Caco-2 (cell line): ENCODE data around the gene IQUB. TPM values are rescaled to one million over a fixed set of nuclear protein-coding genes. Genes with fewer than 3 reads are reported as not detected.
A peak's percentile ranks its signal among the peaks of the same experiment; 100 is the strongest.
"Not testable (repeated sequence)": the region's sequence is repeated elsewhere in the genome, so short reads cannot be mapped to it uniquely, and the experiment has no call there.

Experiments
- BruUV-seq: library from RNA; stranded (reverse); fragments of 400-500 nt; replicated peaks from 2 replicates; lab custom pipeline; 2021; lab: Mats Ljungman, UMichigan
- CTCF ChIA-PET: fragments of 300-600 bp; sonication (Branson Sonifier 250); formaldehyde crosslinking; loops from one replicate; lab custom pipeline; 2022; ENCODE audit warnings: antibody characterized with exemption; lab: Charles Lee
- POLR2A ChIA-PET: fragments of 300-600 bp; sonication (Branson Sonifier 250); formaldehyde crosslinking; loops from one replicate; lab custom pipeline; 2022; ENCODE audit warnings: antibody characterized with exemption; lab: Charles Lee
- DNase-seq, 2 experiments: peaks; one replicate each; pipeline versions ENCODE4 v3.0.0 to v3.0.0-alpha.2; 2020 to 2022
- H3K27me3 ChIP-seq: replicated peaks from 2 replicates; pipeline ENCODE4 v1.6.0; 2011; ENCODE audit warnings: low read length; ENCODE audit not compliant: control insufficient read depth, insufficient read depth
- H3K36me3 ChIP-seq: 2 replicates; pipeline ENCODE4 v1.5.1; 2011; ENCODE audit warnings: low read length; ENCODE audit not compliant: control insufficient read depth, insufficient read depth
- H3K4me1 ChIP-seq: fragments of 250-450 bp; sonication (Bioruptor Pico); 2 replicates; pipeline ENCODE4 v1.5.1; 2020; ENCODE audit warnings: mild to moderate bottlenecking
- H3K4me3 ChIP-seq: 2 replicates; pipeline ENCODE4 v1.5.1; 2011; ENCODE audit warnings: low read depth, mild to moderate bottlenecking, control low read depth, low read length
- H3K9me3 ChIP-seq: fragments of 250-450 bp; sonication (Bioruptor Pico); 2 replicates; pipeline ENCODE4 v1.5.1; 2020; ENCODE audit warnings: mild to moderate bottlenecking, moderate library complexity
- H3K27ac Mint-ChIP-seq: one replicate; pipeline ENCODE4 v1.8.0; 2022; ENCODE audit warnings: mixed read lengths; ENCODE audit not compliant: unreplicated experiment
- H3K27me3 Mint-ChIP-seq: one replicate; pipeline ENCODE4 v1.8.0; 2022; ENCODE audit warnings: mixed read lengths; ENCODE audit not compliant: insufficient read depth, unreplicated experiment
- H3K36me3 Mint-ChIP-seq: one replicate; pipeline ENCODE4 v1.8.0; 2022; ENCODE audit warnings: mild to moderate bottlenecking, mixed read lengths; ENCODE audit not compliant: insufficient read depth, unreplicated experiment
- H3K4me1 Mint-ChIP-seq: one replicate; pipeline ENCODE4 v1.8.0; 2022; ENCODE audit warnings: low read depth, mixed read lengths; ENCODE audit not compliant: unreplicated experiment
- H3K4me3 Mint-ChIP-seq: one replicate; pipeline ENCODE4 v1.8.0; 2022; ENCODE audit warnings: mild to moderate bottlenecking, moderate library complexity, mixed read lengths; ENCODE audit not compliant: unreplicated experiment
- H3K9me3 Mint-ChIP-seq: one replicate; pipeline ENCODE4 v1.8.0; 2022; ENCODE audit warnings: mixed read lengths; ENCODE audit not compliant: unreplicated experiment
- CTCF ChIP-seq, 2 experiments: fragments of 200-600 bp in 1 of 2; IDR thresholded peaks; 1 replicate in 1 of 2; 2 replicates in 1 of 2; pipeline versions ENCODE4 v1.5.1 to v1.8.0; 2011 to 2022; ENCODE audit warnings: antibody characterized with exemption in 1 of 2, control low read depth in 1 of 2, inconsistent platforms in 1 of 2, low read depth in 1 of 2, low read length in 1 of 2, mild to moderate bottlenecking in 1 of 2, moderate library complexity in 1 of 2; ENCODE audit not compliant: insufficient read depth in 1 of 2, severe bottlenecking in 1 of 2, unreplicated experiment in 1 of 2
- intact Hi-C: fragments of 100-400 bp; cut with micrococcal nuclease; formaldehyde crosslinking; loops from one replicate; pipeline ENCODE4 v1.10.0; 2022; ENCODE audit not compliant: unreplicated experiment
- total RNA-seq: library from RNA; stranded (reverse); gene quantifications from 2 replicates; pipeline ENCODE4 v1.2.3, GENCODE V29; 2022

The IQUB gene
- total RNA-seq, 1 experiment from 2014 or later = 0.39 TPM

- Mint-ChIP-seq H3K36me3 (peaks cover 7% of the 10 kb centered on the region), H3K27ac (peak overlapping the region; percentile 81), H3K9me3 (no peaks in the 10 kb centered on the region), H3K27me3 (no peaks in the 10 kb centered on the region), H3K4me1 (no peaks in the 10 kb centered on the region), H3K4me3 (peak overlapping the region; percentile 92)
- Histone ChIP-seq H3K4me3 (no peak overlapping the region), H3K36me3 (no peaks in the 10 kb centered on the region), H3K27me3 (no peaks in the 10 kb centered on the region), H3K4me1 (peaks cover 3% of the 10 kb centered on the region; the same call in 1 of the 2 replicates), H3K9me3 (no peaks in the 10 kb centered on the region)
- ChIA-PET CTCF (no interaction called here), POLR2A (no interaction called here)
- no peak for TF ChIP-seq CTCF (IDR thresholded peaks at IDR 0.05; ENCODE audit: insufficient read depth in 1 of 2, low read depth in 1 of 2, low read length in 1 of 2, severe bottlenecking in 1 of 2, unreplicated experiment in 1 of 2)
- BruUV-seq = no TSS peak
- intact Hi-C loops = no loop called here
- no peak for DNase-seq
Measured at GRCh38 chr7:123533553-123533917, 860 bp downstream of the IQUB start.

DNA sequence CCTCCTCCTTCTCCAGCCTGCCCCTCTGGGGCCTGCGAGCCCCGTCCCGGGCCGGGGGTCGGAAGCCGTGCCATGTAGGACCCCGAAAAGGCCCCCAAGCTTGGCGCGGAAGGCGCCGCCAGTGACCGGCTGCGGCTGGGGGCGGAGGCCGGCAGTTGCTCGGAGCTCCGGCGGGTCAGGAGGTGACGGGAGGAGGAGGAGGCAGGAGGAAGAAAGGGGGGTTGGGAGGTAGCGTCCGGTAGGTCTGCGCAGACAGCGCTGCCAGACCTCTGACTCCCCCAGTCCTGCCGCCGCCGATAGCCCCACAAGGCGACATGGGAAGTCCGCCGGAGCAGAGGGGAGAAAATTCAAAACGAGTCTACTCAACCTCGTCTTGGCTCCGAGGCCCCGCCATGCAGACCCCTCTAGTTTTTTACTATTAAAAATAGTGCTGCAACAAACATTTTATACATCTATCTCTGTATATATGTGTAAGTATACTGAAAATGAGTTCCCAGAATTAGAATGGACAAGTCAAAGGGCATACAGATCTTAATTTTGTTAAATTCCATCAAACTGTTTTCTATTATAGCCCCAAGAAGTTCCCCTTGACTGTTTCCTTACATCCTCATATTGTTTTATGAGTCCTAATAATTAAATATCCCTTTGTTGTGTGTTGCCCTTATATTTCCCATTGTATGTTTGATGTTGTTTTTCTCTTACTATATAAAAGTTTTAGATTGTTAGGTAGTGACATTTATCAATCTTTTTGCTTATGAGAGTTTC is 1.4 kb downstream of the IQUB start:
- H3K36me3 Mint-ChIP-seq, H3K4me1 ChIP-seq, CTCF ChIA-PET, H3K9me3 Mint-ChIP-seq, intact Hi-C loops, POLR2A ChIA-PET, H3K27me3 Mint-ChIP-seq, H3K36me3 ChIP-seq, H3K27ac Mint-ChIP-seq, H3K27me3 ChIP-seq, H3K4me1 Mint-ChIP-seq, H3K9me3 ChIP-seq: not testable (repeated sequence)
- BruUV-seq = TSS peak; percentile 74
- DNase-seq = peak; percentile 47 to 57
- peak overlapping the region; percentile 92 for H3K4me3 Mint-ChIP-seq
- H3K4me3 ChIP-seq = peak overlapping the region; percentile 23

DNA sequence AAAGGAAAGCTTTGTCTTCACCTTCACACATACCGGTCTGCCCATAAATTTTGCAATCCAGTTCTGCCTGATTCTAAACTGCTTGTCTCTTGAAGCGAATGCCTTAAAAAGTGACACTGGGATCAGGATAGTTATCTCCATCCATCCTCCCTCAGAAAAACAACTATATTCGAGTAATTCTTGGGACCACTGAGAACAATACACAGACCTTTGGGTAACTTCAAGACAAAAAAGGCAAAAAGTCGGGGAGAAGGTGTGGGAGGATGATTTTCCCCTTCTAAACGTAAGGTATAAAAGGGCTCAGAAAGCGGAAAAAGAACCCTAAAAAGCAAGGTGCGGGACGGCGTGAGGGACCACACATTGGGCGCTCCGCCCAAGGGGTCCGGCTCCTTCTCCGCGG is 2.1 kb downstream of the IQUB start:
- H3K36me3 ChIP-seq, H3K27me3 ChIP-seq, intact Hi-C loops, DNase-seq, POLR2A ChIA-PET, H3K4me3 Mint-ChIP-seq, H3K27ac Mint-ChIP-seq, H3K27me3 Mint-ChIP-seq, CTCF ChIA-PET, H3K9me3 Mint-ChIP-seq, BruUV-seq, H3K36me3 Mint-ChIP-seq, H3K4me1 ChIP-seq, H3K9me3 ChIP-seq, H3K4me1 Mint-ChIP-seq, H3K4me3 ChIP-seq: not testable (repeated sequence)

DNA sequence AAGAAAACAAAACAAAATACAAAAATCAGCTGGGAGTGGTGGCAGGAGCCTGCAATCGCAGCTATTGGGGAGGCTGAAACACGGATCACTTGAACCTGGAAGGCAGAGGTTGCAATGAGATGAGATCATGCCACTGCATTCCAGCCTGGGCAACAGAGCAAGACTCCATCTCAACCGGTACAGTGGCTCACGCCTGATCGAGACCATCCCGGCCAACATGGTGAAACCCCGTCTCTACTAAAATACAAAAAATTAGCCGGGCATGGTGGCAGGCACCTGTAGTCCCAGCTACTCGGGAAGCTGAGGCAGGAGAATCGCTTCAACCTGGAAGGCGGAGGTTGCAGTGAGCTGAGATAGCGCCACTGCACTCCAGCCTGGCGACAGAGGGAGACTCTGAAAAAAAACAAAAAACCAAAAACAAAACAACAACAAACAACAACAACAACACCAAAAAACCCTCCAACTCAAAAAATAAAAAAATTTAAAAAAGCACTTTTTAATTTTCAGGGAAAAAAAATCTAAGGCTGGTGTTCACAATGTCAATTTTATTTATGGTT is 4.3 kb downstream of the IQUB start:
- intact Hi-C loops, H3K36me3 Mint-ChIP-seq: not testable (repeated sequence)

More for the DNA sequence above, 4.3 kb downstream of the IQUB start:
- H3K4me1 Mint-ChIP-seq, H3K9me3 ChIP-seq, H3K27ac Mint-ChIP-seq, H3K27me3 ChIP-seq, H3K4me1 ChIP-seq, H3K9me3 Mint-ChIP-seq, BruUV-seq, POLR2A ChIA-PET, H3K4me3 ChIP-seq, CTCF ChIA-PET, H3K36me3 ChIP-seq, H3K4me3 Mint-ChIP-seq, DNase-seq, H3K27me3 Mint-ChIP-seq: not testable (repeated sequence)
